IPS-18a (cell line): ENCODE measurements around the gene FOXN3.

Experiments
- H3K27ac ChIP-seq: one replicate; pipeline ENCODE4 v1.5.1; 2013; ENCODE audit warnings: low read length
- H3K27me3 ChIP-seq: one replicate; pipeline ENCODE4 v1.6.1; 2013; ENCODE audit warnings: mild to moderate bottlenecking, low read length; ENCODE audit not compliant: control insufficient read depth, insufficient read depth
- H3K36me3 ChIP-seq: one replicate; pipeline ENCODE4 v1.6.1; 2013; ENCODE audit warnings: low read depth, low read length; ENCODE audit not compliant: control insufficient read depth
- H3K4me1 ChIP-seq: one replicate; pipeline ENCODE4 v1.6.1; 2013; ENCODE audit warnings: low read depth, low read length; ENCODE audit not compliant: control insufficient read depth
- H3K4me3 ChIP-seq: one replicate; pipeline ENCODE4 v1.5.1; 2013; ENCODE audit warnings: low read length
- H3K9ac ChIP-seq: one replicate; pipeline ENCODE4 v1.6.1; 2013; ENCODE audit warnings: mild to moderate bottlenecking, low read length, moderate library complexity
- H3K9me3 ChIP-seq: one replicate; pipeline ENCODE4 v1.6.1; 2013; ENCODE audit warnings: low read depth, low read length; ENCODE audit not compliant: control insufficient read depth

Gene FOXN3

GRCh38 chr14:89388853-89389252, 28.2 kb downstream of the FOXN3 start:
- no peaks in the 10 kb centered on the region for H3K27me3 ChIP-seq
- H3K27ac ChIP-seq = no peak overlapping the region
- no peak overlapping the region for H3K9ac ChIP-seq
- no peaks in the 10 kb centered on the region for H3K9me3 ChIP-seq
- no peak overlapping the region for H3K4me3 ChIP-seq
- peaks cover 31% of the 10 kb centered on the region for H3K4me1 ChIP-seq
- no peaks in the 10 kb centered on the region for H3K36me3 ChIP-seq

GRCh38 chr14:89387922-89388685, 28.9 kb downstream of the FOXN3 start:
- no peaks in the 10 kb centered on the region for H3K36me3 ChIP-seq
- peaks cover 28% of the 10 kb centered on the region for H3K4me1 ChIP-seq
- H3K27me3 ChIP-seq = no peaks in the 10 kb centered on the region
- no peak overlapping the region for H3K9ac ChIP-seq
- H3K27ac ChIP-seq = no peak overlapping the region
- no peak overlapping the region for H3K4me3 ChIP-seq
- no peaks in the 10 kb centered on the region for H3K9me3 ChIP-seq

- Histone ChIP-seq H3K4me1 (peaks cover 27% of the 10 kb centered on the region), H3K36me3 (no peaks in the 10 kb centered on the region), H3K9me3 (no peaks in the 10 kb centered on the region), H3K27me3 (no peaks in the 10 kb centered on the region), H3K9ac (no peak overlapping the region), H3K4me3 (no peak overlapping the region), H3K27ac (no peak overlapping the region)
These were observed 30.7 kb downstream of the FOXN3 start for GRCh38 chr14:89386212-89386886.

GRCh38 chr14:89384636-89385035, 32.4 kb downstream of the FOXN3 start:
- Histone ChIP-seq H3K9ac (no peak overlapping the region), H3K27ac (no peak overlapping the region), H3K4me1 (peaks cover 16% of the 10 kb centered on the region), H3K27me3 (no peaks in the 10 kb centered on the region), H3K36me3 (no peaks in the 10 kb centered on the region), H3K4me3 (no peak overlapping the region), H3K9me3 (no peaks in the 10 kb centered on the region)

- peaks cover 10% of the 10 kb centered on the region for H3K4me1 ChIP-seq
- H3K9ac ChIP-seq = no peak overlapping the region
- no peak overlapping the region for H3K4me3 ChIP-seq
- no peaks in the 10 kb centered on the region for H3K36me3 ChIP-seq
- no peak overlapping the region for H3K27ac ChIP-seq
- no peaks in the 10 kb centered on the region for H3K9me3 ChIP-seq
- H3K27me3 ChIP-seq = no peaks in the 10 kb centered on the region
These were observed 33.0 kb downstream of the FOXN3 start for GRCh38 chr14:89384023-89384422.

- no peaks in the 10 kb centered on the region for H3K9me3 ChIP-seq
- no peak overlapping the region for H3K27ac ChIP-seq
- H3K9ac ChIP-seq = no peak overlapping the region
- no peak overlapping the region for H3K4me3 ChIP-seq
- no peaks in the 10 kb centered on the region for H3K36me3 ChIP-seq
- peaks cover 14% of the 10 kb centered on the region for H3K4me1 ChIP-seq
- no peaks in the 10 kb centered on the region for H3K27me3 ChIP-seq
These were observed 33.9 kb downstream of the FOXN3 start for GRCh38 chr14:89382901-89383845.

- no peaks in the 10 kb centered on the region for H3K27me3 ChIP-seq
- no peak overlapping the region for H3K4me3 ChIP-seq
- H3K4me1 ChIP-seq = peaks cover 14% of the 10 kb centered on the region
- no peaks in the 10 kb centered on the region for H3K36me3 ChIP-seq
- no peak overlapping the region for H3K27ac ChIP-seq
- H3K9ac ChIP-seq = no peak overlapping the region
- no peaks in the 10 kb centered on the region for H3K9me3 ChIP-seq
These were observed 34.5 kb downstream of the FOXN3 start for GRCh38 chr14:89382487-89382886.

- H3K36me3 ChIP-seq = no peaks in the 10 kb centered on the region
These were observed 36.9 kb downstream of the FOXN3 start for GRCh38 chr14:89379891-89380820.

GRCh38 chr14:89379006-89379405, 38.0 kb downstream of the FOXN3 start:
- Histone ChIP-seq H3K27me3 (no peaks in the 10 kb centered on the region), H3K27ac (no peak overlapping the region), H3K9ac (no peak overlapping the region), H3K36me3 (no peaks in the 10 kb centered on the region), H3K4me3 (no peak overlapping the region), H3K4me1 (peaks cover 6% of the 10 kb centered on the region), H3K9me3 (no peaks in the 10 kb centered on the region)

More at GRCh38 chr14:89379891-89380820, 36.9 kb downstream of the FOXN3 start:
- Histone ChIP-seq H3K27ac (no peak overlapping the region), H3K4me1 (peaks cover 6% of the 10 kb centered on the region), H3K4me3 (no peak overlapping the region), H3K9ac (no peak overlapping the region), H3K9me3 (no peaks in the 10 kb centered on the region), H3K27me3 (no peaks in the 10 kb centered on the region)

GRCh38 chr14:89378119-89378518, 38.9 kb downstream of the FOXN3 start:
- H3K27ac ChIP-seq = no peak overlapping the region
- no peak overlapping the region for H3K9ac ChIP-seq
- H3K9me3 ChIP-seq = no peaks in the 10 kb centered on the region
- H3K27me3 ChIP-seq = no peaks in the 10 kb centered on the region
- H3K36me3 ChIP-seq = no peaks in the 10 kb centered on the region
- peaks cover 6% of the 10 kb centered on the region for H3K4me1 ChIP-seq
- H3K4me3 ChIP-seq = no peak overlapping the region
